ENCODE results near the gene MYH6. TPM values are rescaled to one million over a fixed set of nuclear protein-coding genes. Genes with fewer than 3 reads are reported as not detected.

MYH6 gene
- total RNA-seq, 1 donor from 2014 or later: not detected

DNA sequence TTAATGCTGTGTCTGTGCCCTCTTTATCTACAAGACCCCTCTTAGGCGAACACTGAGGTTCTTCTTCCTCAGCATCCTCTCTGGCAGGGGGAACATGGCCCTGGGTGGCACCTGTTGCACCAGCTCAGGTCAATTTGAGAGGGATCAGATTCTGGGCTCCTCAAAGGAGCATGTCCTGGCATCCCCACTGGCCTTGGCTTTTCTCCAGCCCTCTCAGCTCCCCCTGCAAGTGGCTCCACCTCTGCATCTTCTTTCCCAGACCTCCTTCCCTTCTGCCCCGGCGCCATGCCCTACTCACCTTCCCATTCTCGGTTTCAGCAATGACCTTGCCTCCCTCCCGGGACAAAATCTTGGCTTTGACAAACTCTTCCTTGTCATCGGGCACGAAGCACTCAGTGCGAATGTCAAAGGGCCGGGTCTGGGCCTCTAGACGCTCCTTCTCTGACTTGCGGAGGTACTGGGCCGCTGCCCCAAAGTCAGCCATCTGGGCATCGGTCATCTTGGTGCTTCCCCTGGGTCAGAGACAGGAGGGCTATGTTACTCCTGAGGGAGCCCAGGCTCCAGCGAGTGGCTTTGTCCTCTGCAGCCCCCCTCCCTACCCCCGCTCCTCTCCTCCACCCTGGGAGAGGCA, 1.2 kb downstream of the MYH6 start:
- Mint-ChIP-seq H3K27me3 (ENCODE audit: unreplicated experiment) (peaks cover 28% of the 10 kb centered on the region), H3K4me1 (ENCODE audit: unreplicated experiment) (no peaks in the 10 kb centered on the region), H3K9me3 (ENCODE audit: unreplicated experiment) (no peaks in the 10 kb centered on the region), H3K4me3 (ENCODE audit: unreplicated experiment) (no peak overlapping the region), H3K36me3 (ENCODE audit: unreplicated experiment) (no peaks in the 10 kb centered on the region), H3K27ac (ENCODE audit: unreplicated experiment) (no peak overlapping the region)
- TF ChIP-seq, protein P1, sequence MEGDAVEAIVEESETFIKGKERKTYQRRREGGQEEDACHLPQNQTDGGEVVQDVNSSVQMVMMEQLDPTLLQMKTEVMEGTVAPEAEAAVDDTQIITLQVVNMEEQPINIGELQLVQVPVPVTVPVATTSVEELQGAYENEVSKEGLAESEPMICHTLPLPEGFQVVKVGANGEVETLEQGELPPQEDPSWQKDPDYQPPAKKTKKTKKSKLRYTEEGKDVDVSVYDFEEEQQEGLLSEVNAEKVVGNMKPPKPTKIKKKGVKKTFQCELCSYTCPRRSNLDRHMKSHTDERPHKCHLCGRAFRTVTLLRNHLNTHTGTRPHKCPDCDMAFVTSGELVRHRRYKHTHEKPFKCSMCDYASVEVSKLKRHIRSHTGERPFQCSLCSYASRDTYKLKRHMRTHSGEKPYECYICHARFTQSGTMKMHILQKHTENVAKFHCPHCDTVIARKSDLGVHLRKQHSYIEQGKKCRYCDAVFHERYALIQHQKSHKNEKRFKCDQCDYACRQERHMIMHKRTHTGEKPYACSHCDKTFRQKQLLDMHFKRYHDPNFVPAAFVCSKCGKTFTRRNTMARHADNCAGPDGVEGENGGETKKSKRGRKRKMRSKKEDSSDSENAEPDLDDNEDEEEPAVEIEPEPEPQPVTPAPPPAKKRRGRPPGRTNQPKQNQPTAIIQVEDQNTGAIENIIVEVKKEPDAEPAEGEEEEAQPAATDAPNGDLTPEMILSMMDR (IDR thresholded peaks at IDR 0.05): no peak
- DNase-seq (ENCODE audit: extremely low spot score, unreplicated experiment): no peak

DNA sequence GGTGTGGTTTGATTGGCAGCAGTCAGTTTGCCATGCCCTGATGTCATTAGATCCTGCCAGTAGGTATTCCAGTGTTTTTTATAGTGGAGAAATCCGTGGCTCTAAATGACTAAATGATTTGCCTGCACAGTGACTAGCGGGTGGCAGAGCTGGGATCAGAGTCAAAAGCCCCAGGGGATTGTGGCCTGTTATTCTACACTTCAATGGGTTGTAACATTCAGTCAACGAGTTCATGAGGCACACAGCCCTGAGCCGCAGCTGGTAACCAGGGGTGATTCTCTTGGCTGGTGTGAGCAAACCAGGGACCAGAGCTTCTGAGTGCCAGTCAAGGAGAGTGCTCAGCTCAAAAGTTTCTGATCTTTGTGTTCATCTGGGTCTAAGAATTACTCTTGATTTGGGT, 1.8 kb downstream of the MYH6 start:
- Mint-ChIP-seq H3K27me3 (ENCODE audit: unreplicated experiment) (peaks cover 22% of the 10 kb centered on the region), H3K4me1 (ENCODE audit: unreplicated experiment) (no peaks in the 10 kb centered on the region), H3K36me3 (ENCODE audit: unreplicated experiment) (no peaks in the 10 kb centered on the region), H3K27ac (ENCODE audit: unreplicated experiment) (no peak overlapping the region), H3K4me3 (ENCODE audit: unreplicated experiment) (no peak overlapping the region), H3K9me3 (ENCODE audit: unreplicated experiment) (no peaks in the 10 kb centered on the region)
- TF ChIP-seq, protein P1 (IDR thresholded peaks at IDR 0.05): no peak
- no peak for DNase-seq (ENCODE audit: extremely low spot score, unreplicated experiment)

DNA sequence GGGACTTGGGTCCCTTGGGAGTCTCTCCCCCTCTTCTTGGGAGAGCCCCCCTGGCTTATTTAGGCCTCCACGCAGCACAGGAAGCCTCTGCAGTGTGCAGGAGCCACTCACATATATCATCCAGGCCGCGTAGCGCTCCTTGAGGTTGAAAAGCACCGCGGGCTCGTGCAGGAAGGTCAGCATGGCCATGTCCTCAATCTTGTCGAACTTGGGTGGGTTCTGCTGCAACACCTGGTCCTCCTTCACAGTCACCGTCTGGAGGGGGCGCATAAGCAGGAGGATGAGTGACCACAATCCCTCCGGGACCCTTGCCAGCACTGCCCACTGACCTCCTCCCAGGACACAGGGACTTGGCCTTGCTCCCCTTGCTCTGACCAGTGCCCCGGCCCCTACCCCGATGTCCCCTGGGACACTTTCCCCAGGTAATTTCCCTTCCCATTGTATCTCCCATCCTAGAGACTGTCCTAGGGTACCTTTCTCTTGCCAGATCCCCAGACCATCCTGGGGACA, 2.5 kb downstream of the MYH6 start:
- peaks cover 17% of the 10 kb centered on the region for H3K27me3 Mint-ChIP-seq (ENCODE audit: unreplicated experiment)
- TF ChIP-seq, protein P1 (IDR thresholded peaks at IDR 0.05): no peak
- no peaks in the 10 kb centered on the region for H3K9me3 Mint-ChIP-seq (ENCODE audit: unreplicated experiment)
- no peaks in the 10 kb centered on the region for H3K36me3 Mint-ChIP-seq (ENCODE audit: unreplicated experiment)
- no peak overlapping the region for H3K27ac Mint-ChIP-seq (ENCODE audit: unreplicated experiment)
- no peak overlapping the region for H3K4me3 Mint-ChIP-seq (ENCODE audit: unreplicated experiment)
- DNase-seq (ENCODE audit: extremely low spot score, unreplicated experiment): no peak
- no peaks in the 10 kb centered on the region for H3K4me1 Mint-ChIP-seq (ENCODE audit: unreplicated experiment)

DNA sequence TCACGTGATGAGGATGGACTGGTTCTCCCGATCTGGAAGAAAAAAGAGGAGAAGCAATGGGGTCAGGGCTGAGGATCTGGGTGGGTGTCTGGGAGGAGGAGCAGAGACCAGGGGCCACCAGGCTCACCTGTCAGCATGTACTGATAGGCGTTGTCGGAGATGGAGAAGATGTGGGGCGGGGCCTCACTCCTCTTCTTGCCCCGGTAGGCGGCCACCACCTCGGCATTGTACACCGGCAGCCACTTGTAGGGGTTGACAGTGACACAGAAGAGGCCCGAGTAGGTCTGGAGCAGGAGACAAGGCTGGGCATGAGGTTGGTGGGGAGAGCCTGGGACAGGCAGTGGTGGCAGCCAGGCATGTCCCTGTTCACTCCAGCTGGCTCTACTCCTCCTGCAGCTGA, 3.0 kb downstream of the MYH6 start:
- DNase-seq (ENCODE audit: extremely low spot score, unreplicated experiment): no peak
- no peaks in the 10 kb centered on the region for H3K9me3 Mint-ChIP-seq (ENCODE audit: unreplicated experiment)
- no peaks in the 10 kb centered on the region for H3K4me1 Mint-ChIP-seq (ENCODE audit: unreplicated experiment)
- peaks cover 14% of the 10 kb centered on the region for H3K27me3 Mint-ChIP-seq (ENCODE audit: unreplicated experiment)
- H3K4me3 Mint-ChIP-seq (ENCODE audit: unreplicated experiment): no peak overlapping the region
- no peaks in the 10 kb centered on the region for H3K36me3 Mint-ChIP-seq (ENCODE audit: unreplicated experiment)
- TF ChIP-seq, protein P1 (IDR thresholded peaks at IDR 0.05): no peak
- H3K27ac Mint-ChIP-seq (ENCODE audit: unreplicated experiment): no peak overlapping the region

DNA sequence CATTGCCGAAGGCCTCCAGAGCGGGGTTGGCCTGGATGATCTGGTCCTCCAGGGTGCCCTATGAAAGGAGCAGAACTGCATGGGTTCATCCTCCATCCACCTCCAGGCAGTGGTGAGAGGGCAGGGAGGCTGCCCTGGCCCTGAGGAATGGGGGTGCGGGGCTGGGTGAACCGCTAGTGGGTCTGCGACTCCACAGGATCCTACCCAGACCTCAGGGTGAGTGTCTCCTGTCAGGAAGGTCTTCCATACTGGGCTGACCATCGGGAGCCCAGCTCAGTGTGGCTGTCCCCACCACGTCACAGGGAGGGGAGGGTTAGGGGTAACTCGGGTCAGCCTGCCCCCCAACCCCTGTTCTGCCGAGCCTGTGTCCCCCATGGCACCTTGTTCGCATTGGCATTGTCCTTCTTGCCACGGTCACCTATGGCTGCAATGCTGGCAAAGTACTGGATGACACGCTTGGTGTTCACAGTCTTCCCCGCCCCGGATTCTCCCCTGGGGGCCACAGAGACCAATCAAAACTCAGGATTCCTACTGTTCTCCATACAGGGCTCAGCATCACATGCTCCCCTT, 3.7 kb downstream of the MYH6 start:
- Mint-ChIP-seq H3K27me3 (ENCODE audit: unreplicated experiment) (peaks cover 14% of the 10 kb centered on the region), H3K27ac (ENCODE audit: unreplicated experiment) (no peak overlapping the region), H3K4me1 (ENCODE audit: unreplicated experiment) (no peaks in the 10 kb centered on the region), H3K9me3 (ENCODE audit: unreplicated experiment) (no peaks in the 10 kb centered on the region), H3K4me3 (ENCODE audit: unreplicated experiment) (no peak overlapping the region), H3K36me3 (ENCODE audit: unreplicated experiment) (no peaks in the 10 kb centered on the region)
- no peak for DNase-seq (ENCODE audit: extremely low spot score, unreplicated experiment)
- TF ChIP-seq, protein P1 (IDR thresholded peaks at IDR 0.05): no peak
